ENCODE results near the gene CADPS2. TPM values are rescaled to one million over a fixed set of nuclear protein-coding genes. Genes with fewer than 3 reads are reported as not detected.

CADPS2 gene
- total RNA-seq, 1 experiment from 2014 or later, result 12.2 TPM

DNA sequence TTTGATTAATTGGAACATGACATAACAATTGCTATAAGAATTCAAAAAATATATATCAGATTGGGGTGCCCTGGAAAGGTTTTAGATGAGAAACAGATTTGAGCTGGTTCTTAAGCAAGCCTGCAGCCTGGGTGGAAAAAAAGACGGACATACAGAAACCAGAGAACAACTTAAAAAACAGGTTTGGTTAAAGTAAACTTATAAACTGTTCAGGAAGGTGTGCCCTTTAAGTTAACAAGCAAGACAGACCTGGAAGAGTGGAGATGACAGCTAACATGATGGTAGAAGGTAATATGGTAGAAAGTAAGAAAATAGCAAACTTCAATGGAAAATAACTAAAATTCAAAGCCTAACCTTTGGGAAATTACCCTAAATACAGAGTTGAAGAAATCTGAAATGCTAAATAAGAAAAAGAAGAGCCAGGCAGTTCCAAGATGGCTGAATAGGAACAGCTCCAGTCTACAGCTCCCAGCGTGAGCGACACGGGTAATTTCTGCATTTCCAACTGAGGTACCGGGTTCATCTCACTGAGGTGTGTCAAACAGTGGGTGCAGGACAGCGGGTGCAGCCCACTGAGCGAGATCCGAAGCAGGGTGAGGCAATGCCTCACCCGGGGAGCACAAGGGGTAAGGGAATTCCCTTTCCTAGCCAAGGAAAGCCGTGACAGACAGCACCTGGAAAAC lies 52.2 kb downstream of the CADPS2 start (continued):
- TF ChIP-seq, protein P1, sequence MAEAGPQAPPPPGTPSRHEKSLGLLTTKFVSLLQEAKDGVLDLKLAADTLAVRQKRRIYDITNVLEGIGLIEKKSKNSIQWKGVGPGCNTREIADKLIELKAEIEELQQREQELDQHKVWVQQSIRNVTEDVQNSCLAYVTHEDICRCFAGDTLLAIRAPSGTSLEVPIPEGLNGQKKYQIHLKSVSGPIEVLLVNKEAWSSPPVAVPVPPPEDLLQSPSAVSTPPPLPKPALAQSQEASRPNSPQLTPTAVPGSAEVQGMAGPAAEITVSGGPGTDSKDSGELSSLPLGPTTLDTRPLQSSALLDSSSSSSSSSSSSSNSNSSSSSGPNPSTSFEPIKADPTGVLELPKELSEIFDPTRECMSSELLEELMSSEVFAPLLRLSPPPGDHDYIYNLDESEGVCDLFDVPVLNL (CRISPR knock-in tag; IDR thresholded peaks at IDR 0.05; ENCODE audit: borderline replicate concordance, low read depth), result no peak

DNA sequence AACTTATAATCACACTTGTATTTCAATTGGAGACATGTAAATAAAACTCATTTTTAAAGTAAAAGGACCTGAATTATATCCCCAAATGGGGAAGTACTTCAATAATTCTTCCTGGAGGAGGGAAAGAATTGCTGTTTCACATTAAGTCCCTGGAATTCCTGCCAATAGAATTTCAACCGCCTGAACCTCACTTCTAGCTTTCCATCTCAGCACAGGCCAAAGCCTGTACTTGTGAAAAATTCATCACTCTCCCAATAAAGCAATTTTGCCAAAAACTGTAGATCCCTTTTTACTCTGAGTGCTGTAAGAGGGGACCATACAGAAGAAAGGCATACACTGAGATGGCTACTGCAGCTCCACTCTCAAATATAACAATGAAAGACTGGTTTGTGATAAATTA lies 54.8 kb downstream of the CADPS2 start:
- ChIA-PET POLR2A (no interaction called here), CTCF (no interaction called here)
- peaks cover 15% of the 10 kb centered on the region for H3K36me3 Mint-ChIP-seq
- DNase-seq (ENCODE audit: low spot score) (no peak), ATAC-seq (no peak)
- H3K27me3 Mint-ChIP-seq (ENCODE audit: low read depth), result no peaks in the 10 kb centered on the region
- no peak overlapping the region for H3K4me3 Mint-ChIP-seq
- H3K4me1 Mint-ChIP-seq, result peaks cover 22% of the 10 kb centered on the region
- TF ChIP-seq ZNF219 (CRISPR knock-in tag; IDR thresholded peaks at IDR 0.05; ENCODE audit: borderline replicate concordance) (no peak), NR1H2 (CRISPR knock-in tag; IDR thresholded peaks at IDR 0.05) (no peak), TCF7 (CRISPR knock-in tag; IDR thresholded peaks at IDR 0.05; ENCODE audit: low read depth) (no peak), TEAD4 (CRISPR knock-in tag; IDR thresholded peaks at IDR 0.05) (no peak), RORB (CRISPR knock-in tag; IDR thresholded peaks at IDR 0.05) (no peak), ZNF671 (CRISPR knock-in tag; IDR thresholded peaks at IDR 0.05) (no peak), NFE2L1 (CRISPR knock-in tag; IDR thresholded peaks at IDR 0.05) (no peak)
- TF ChIP-seq, protein P2, sequence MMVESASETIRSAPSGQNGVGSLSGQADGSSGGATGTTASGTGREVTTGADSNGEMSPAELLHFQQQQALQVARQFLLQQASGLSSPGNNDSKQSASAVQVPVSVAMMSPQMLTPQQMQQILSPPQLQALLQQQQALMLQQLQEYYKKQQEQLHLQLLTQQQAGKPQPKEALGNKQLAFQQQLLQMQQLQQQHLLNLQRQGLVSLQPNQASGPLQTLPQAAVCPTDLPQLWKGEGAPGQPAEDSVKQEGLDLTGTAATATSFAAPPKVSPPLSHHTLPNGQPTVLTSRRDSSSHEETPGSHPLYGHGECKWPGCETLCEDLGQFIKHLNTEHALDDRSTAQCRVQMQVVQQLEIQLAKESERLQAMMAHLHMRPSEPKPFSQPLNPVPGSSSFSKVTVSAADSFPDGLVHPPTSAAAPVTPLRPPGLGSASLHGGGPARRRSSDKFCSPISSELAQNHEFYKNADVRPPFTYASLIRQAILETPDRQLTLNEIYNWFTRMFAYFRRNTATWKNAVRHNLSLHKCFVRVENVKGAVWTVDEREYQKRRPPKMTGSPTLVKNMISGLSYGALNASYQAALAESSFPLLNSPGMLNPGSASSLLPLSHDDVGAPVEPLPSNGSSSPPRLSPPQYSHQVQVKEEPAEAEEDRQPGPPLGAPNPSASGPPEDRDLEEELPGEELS (CRISPR knock-in tag; IDR thresholded peaks at IDR 0.05), result no peak
- TF ChIP-seq, protein P3, sequence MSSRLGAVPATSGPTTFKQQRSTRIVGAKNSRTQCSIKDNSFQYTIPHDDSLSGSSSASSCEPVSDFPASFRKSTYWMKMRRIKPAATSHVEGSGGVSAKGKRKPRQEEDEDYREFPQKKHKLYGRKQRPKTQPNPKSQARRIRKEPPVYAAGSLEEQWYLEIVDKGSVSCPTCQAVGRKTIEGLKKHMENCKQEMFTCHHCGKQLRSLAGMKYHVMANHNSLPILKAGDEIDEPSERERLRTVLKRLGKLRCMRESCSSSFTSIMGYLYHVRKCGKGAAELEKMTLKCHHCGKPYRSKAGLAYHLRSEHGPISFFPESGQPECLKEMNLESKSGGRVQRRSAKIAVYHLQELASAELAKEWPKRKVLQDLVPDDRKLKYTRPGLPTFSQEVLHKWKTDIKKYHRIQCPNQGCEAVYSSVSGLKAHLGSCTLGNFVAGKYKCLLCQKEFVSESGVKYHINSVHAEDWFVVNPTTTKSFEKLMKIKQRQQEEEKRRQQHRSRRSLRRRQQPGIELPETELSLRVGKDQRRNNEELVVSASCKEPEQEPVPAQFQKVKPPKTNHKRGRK (CRISPR knock-in tag; IDR thresholded peaks at IDR 0.05; ENCODE audit: borderline replicate concordance), result no peak
- TF ChIP-seq, protein P4, sequence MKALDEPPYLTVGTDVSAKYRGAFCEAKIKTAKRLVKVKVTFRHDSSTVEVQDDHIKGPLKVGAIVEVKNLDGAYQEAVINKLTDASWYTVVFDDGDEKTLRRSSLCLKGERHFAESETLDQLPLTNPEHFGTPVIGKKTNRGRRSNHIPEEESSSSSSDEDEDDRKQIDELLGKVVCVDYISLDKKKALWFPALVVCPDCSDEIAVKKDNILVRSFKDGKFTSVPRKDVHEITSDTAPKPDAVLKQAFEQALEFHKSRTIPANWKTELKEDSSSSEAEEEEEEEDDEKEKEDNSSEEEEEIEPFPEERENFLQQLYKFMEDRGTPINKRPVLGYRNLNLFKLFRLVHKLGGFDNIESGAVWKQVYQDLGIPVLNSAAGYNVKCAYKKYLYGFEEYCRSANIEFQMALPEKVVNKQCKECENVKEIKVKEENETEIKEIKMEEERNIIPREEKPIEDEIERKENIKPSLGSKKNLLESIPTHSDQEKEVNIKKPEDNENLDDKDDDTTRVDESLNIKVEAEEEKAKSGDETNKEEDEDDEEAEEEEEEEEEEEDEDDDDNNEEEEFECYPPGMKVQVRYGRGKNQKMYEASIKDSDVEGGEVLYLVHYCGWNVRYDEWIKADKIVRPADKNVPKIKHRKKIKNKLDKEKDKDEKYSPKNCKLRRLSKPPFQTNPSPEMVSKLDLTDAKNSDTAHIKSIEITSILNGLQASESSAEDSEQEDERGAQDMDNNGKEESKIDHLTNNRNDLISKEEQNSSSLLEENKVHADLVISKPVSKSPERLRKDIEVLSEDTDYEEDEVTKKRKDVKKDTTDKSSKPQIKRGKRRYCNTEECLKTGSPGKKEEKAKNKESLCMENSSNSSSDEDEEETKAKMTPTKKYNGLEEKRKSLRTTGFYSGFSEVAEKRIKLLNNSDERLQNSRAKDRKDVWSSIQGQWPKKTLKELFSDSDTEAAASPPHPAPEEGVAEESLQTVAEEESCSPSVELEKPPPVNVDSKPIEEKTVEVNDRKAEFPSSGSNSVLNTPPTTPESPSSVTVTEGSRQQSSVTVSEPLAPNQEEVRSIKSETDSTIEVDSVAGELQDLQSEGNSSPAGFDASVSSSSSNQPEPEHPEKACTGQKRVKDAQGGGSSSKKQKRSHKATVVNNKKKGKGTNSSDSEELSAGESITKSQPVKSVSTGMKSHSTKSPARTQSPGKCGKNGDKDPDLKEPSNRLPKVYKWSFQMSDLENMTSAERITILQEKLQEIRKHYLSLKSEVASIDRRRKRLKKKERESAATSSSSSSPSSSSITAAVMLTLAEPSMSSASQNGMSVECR (CRISPR knock-in tag; IDR thresholded peaks at IDR 0.05; ENCODE audit: borderline replicate concordance), result no peak
- H3K9me3 Mint-ChIP-seq, result peaks cover 16% of the 10 kb centered on the region
- no peak overlapping the region for H3K27ac Mint-ChIP-seq

DNA sequence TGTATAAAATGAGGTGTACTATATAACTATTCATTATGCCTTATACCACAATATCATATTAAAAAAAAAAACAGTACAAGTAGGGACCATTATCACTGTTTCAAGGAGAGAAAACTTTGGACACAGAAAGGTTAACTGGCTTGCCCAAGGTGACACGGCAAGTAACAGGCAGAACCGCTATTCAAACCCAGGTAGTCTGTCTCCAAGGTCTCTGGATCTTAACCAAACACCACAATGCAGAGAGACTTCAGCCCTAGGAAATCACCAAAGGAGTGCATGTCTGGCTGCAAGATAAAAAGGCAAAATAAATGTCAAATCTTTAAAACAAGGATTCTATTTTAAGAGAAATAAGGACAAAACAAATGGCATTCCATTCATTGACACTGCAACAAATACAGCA lies 56.3 kb downstream of the CADPS2 start:
- H3K36me3 Mint-ChIP-seq, result peaks cover 2% of the 10 kb centered on the region; the same call in 1 of the 2 replicates
- TF ChIP-seq, protein P5, sequence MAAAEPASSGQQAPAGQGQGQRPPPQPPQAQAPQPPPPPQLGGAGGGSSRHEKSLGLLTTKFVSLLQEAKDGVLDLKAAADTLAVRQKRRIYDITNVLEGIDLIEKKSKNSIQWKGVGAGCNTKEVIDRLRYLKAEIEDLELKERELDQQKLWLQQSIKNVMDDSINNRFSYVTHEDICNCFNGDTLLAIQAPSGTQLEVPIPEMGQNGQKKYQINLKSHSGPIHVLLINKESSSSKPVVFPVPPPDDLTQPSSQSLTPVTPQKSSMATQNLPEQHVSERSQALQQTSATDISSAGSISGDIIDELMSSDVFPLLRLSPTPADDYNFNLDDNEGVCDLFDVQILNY (CRISPR knock-in tag; IDR thresholded peaks at IDR 0.05), result no peak
- no peak for TF ChIP-seq JAZF1 (CRISPR knock-in tag; IDR thresholded peaks at IDR 0.05)
- TF ChIP-seq, protein P6, sequence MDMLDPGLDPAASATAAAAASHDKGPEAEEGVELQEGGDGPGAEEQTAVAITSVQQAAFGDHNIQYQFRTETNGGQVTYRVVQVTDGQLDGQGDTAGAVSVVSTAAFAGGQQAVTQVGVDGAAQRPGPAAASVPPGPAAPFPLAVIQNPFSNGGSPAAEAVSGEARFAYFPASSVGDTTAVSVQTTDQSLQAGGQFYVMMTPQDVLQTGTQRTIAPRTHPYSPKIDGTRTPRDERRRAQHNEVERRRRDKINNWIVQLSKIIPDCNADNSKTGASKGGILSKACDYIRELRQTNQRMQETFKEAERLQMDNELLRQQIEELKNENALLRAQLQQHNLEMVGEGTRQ (CRISPR knock-in tag; IDR thresholded peaks at IDR 0.05), result no peak
- no peak for TF ChIP-seq TEAD1 (CRISPR knock-in tag; IDR thresholded peaks at IDR 0.05)
- TF ChIP-seq, protein P7, sequence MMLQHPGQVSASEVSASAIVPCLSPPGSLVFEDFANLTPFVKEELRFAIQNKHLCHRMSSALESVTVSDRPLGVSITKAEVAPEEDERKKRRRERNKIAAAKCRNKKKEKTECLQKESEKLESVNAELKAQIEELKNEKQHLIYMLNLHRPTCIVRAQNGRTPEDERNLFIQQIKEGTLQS (CRISPR knock-in tag; conservative IDR thresholded peaks at IDR 0.05), result no peak
- TF ChIP-seq ZBTB21 (CRISPR knock-in tag; IDR thresholded peaks at IDR 0.05; ENCODE audit: borderline replicate concordance), result no peak
- TF ChIP-seq SOX15 (CRISPR knock-in tag; IDR thresholded peaks at IDR 0.05), result no peak
- TF ChIP-seq ELF4 (CRISPR knock-in tag; IDR thresholded peaks at IDR 0.05; ENCODE audit: low read depth), result no peak
- TF ChIP-seq SMAD3 (CRISPR knock-in tag; IDR thresholded peaks at IDR 0.05; ENCODE audit: borderline replicate concordance), result no peak
- no peak for TF ChIP-seq RELA (CRISPR knock-in tag; IDR thresholded peaks at IDR 0.05; ENCODE audit: borderline replicate concordance)

More for the DNA sequence above, 56.3 kb downstream of the CADPS2 start:
- DNase-seq (ENCODE audit: low spot score), result no peak
- 0 out of 2 replicates have a peak, but pooled peaks cover 4% of the 10 kb centered on the region for H3K9me3 Mint-ChIP-seq
- no peaks in the 10 kb centered on the region for H3K27me3 Mint-ChIP-seq (ENCODE audit: low read depth)
- no peak for ATAC-seq
- H3K4me3 Mint-ChIP-seq, result no peak overlapping the region
- ChIA-PET POLR2A (no interaction called here), CTCF (no interaction called here)
- peaks cover 18% of the 10 kb centered on the region for H3K4me1 Mint-ChIP-seq
- no peak overlapping the region for H3K27ac Mint-ChIP-seq

Data from WTC11 (cell line).